SH-SY5Y (cell line): ENCODE measurements around the gene KLHL40.

Source experiments
- GATA2 ChIP-seq: IDR thresholded peaks from 2 replicates; pipeline ENCODE4 v1.6.1; 2011; ENCODE audit warnings: mild to moderate bottlenecking, low read depth, low read length
- GATA3 ChIP-seq: IDR thresholded peaks from 2 replicates; pipeline ENCODE4 v1.6.1; 2011; ENCODE audit warnings: low read depth, mild to moderate bottlenecking, low read length, moderate library complexity

DNA sequence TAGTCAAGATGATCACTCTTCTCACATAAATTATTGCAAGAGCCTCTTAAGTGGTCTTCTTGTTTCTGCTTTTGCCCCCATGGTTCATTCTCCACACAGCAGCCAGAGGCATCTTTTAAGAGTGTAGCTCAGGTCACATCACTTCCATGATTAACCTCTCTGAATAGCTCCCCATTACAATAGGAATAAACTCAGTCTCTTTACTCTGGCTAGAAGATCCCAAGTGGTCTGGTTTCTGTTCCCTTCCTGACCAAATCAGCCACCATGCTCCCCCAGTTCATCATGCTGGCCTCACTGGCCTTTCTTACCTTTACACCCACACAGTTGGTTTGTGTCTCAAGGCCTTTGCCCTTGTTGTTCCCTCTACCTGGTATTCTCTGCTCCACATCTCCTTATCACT is 9.0 kb downstream of the KLHL40 start:
- TF ChIP-seq GATA3, result no peak
- no peak for TF ChIP-seq GATA2
